ENCODE data around the gene DLG1. TPM values are rescaled to one million over a fixed set of nuclear protein-coding genes. Genes with fewer than 3 reads are reported as not detected.

The DLG1 gene
- total RNA-seq, 2 donors from 2014 or later = 59.0 to 98.2 TPM

DNA sequence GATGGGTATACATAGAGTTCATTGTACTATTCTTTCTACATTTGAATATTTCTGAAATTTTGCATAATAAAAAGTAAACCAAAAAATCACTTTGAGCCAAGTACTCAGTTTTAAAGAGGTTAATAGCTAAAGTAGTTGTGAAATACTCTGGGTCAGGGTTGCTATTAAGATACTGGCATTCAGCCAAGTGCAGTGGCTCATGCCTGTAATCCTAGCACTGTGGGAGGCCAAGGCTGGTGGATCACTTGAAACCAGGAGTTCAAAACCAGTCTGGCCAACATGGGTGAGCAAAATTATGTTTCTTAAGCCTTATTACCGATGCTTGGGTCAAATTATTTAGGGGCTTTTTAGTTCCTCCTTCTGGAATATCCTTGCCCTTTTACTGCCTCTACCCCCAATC is 146.8 kb downstream of the DLG1 start:
- H3K36me3 ChIP-seq = no peaks in the 10 kb centered on the region
- no peak overlapping the region for H3K27ac ChIP-seq
- 96% methylated on average over 1 of the region's 1 CpG for WGBS
- intact Hi-C loops (cut with DNase I) = no loop called here
- H3K27me3 ChIP-seq (replicated peaks; ENCODE audit: insufficient read depth) = no peaks in the 10 kb centered on the region
- H3K4me3 ChIP-seq = no peak overlapping the region
- no peaks in the 10 kb centered on the region for H3K9me3 ChIP-seq
- no peak for TF ChIP-seq POLR2A (IDR thresholded peaks at IDR 0.05)
- TF ChIP-seq, protein P1, sequence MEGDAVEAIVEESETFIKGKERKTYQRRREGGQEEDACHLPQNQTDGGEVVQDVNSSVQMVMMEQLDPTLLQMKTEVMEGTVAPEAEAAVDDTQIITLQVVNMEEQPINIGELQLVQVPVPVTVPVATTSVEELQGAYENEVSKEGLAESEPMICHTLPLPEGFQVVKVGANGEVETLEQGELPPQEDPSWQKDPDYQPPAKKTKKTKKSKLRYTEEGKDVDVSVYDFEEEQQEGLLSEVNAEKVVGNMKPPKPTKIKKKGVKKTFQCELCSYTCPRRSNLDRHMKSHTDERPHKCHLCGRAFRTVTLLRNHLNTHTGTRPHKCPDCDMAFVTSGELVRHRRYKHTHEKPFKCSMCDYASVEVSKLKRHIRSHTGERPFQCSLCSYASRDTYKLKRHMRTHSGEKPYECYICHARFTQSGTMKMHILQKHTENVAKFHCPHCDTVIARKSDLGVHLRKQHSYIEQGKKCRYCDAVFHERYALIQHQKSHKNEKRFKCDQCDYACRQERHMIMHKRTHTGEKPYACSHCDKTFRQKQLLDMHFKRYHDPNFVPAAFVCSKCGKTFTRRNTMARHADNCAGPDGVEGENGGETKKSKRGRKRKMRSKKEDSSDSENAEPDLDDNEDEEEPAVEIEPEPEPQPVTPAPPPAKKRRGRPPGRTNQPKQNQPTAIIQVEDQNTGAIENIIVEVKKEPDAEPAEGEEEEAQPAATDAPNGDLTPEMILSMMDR (IDR thresholded peaks at IDR 0.05) = no peak
- no peak for TF ChIP-seq POLR2AphosphoS5 (IDR thresholded peaks at IDR 0.05)
- DNase-seq (ENCODE audit: low spot score) = no peak
- no peaks in the 10 kb centered on the region for H3K4me1 ChIP-seq (replicated peaks)

DNA sequence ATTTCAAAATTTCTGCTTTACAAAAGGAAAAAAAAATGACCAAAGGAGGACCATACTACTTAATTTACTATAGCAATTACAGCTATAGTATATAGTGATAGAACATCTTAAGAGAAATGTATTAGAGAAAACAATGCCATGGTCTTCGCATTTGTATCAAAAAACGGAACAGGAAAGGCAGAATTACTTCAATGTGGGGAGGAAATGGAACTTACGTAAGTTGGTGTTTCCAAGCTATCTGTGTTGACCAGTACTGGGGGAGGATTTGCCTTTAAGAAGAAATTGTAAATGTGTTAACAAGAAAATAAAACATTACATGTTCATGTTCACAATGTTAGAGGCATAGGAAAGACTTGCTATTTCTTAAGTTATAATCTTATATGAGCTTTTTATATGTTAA is 148.9 kb downstream of the DLG1 start:
- TF ChIP-seq POLR2AphosphoS5 (IDR thresholded peaks at IDR 0.05) = no peak
- TF ChIP-seq, protein P1 (IDR thresholded peaks at IDR 0.05) = no peak
- no peak for TF ChIP-seq POLR2A (IDR thresholded peaks at IDR 0.05)
- Histone ChIP-seq H3K27ac (no peak overlapping the region), H3K4me1 (replicated peaks) (no peaks in the 10 kb centered on the region), H3K27me3 (replicated peaks; ENCODE audit: insufficient read depth) (no peaks in the 10 kb centered on the region), H3K4me3 (no peak overlapping the region), H3K9me3 (no peaks in the 10 kb centered on the region), H3K36me3 (no peaks in the 10 kb centered on the region)
- DNase-seq (ENCODE audit: low spot score) = no peak
- intact Hi-C loops (cut with DNase I) = no loop called here
- 87% methylated on average over 3 of the region's 3 CpGs for WGBS

DNA sequence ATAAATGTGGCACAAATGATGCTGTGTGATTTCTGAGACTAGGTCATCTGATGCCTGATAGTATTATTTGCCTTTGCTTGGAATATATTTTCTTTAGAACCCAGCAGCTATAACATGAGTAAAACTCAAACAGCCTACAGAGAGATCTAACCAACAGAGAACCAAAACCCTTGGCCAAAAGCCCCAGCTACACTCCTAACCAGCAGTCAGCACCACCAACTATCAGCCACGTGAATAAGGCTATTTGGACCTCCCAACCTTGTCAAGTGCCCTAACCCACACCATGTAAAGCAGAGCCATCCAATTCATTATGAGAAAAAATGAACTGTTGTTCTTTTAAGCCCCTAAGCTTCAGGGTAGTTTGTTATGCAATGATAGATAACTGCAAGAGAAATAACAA is 154.2 kb downstream of the DLG1 start:
- no peak overlapping the region for H3K4me3 ChIP-seq
- no peaks in the 10 kb centered on the region for H3K4me1 ChIP-seq (replicated peaks)
- no peak for TF ChIP-seq POLR2AphosphoS5 (IDR thresholded peaks at IDR 0.05)
- no peak for TF ChIP-seq POLR2A (IDR thresholded peaks at IDR 0.05)
- TF ChIP-seq, protein P1 (IDR thresholded peaks at IDR 0.05) = no peak
- no peak overlapping the region for H3K27ac ChIP-seq
- intact Hi-C loops (cut with DNase I) = no loop called here
- no peaks in the 10 kb centered on the region for H3K27me3 ChIP-seq (replicated peaks; ENCODE audit: insufficient read depth)
- no peak for DNase-seq (ENCODE audit: low spot score)
- WGBS = 100% methylated on average over 1 of the region's 1 CpG
- H3K9me3 ChIP-seq = no peaks in the 10 kb centered on the region
- no peaks in the 10 kb centered on the region for H3K36me3 ChIP-seq

DNA sequence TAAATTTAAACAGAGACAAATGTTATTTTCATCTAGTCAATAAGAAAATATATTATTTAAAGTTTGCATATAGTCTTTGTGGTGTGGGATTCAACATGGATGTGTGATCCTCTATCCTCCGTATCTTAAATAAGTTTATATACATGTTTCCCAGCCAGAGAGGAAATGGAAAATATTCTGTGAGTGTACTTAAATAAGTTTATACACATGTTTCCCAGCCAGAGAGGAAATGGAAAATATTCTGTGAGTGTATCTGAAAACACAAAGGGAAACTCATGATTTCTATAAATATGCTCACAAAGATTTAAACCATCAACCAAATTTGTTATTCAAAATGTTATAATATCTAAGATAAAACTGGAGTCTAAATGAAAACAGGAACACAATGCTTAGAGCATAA is 158.8 kb downstream of the DLG1 start:
- Histone ChIP-seq H3K4me3 (no peak overlapping the region), H3K27ac (no peak overlapping the region), H3K4me1 (replicated peaks) (no peaks in the 10 kb centered on the region), H3K27me3 (replicated peaks; ENCODE audit: insufficient read depth) (no peaks in the 10 kb centered on the region), H3K36me3 (no peaks in the 10 kb centered on the region), H3K9me3 (no peaks in the 10 kb centered on the region)
- TF ChIP-seq, protein P1 (IDR thresholded peaks at IDR 0.05) = no peak
- TF ChIP-seq POLR2A (IDR thresholded peaks at IDR 0.05) (no peak), POLR2AphosphoS5 (IDR thresholded peaks at IDR 0.05) (no peak)
- DNase-seq (ENCODE audit: low spot score) = no peak
- intact Hi-C loops (cut with DNase I) = no loop called here
- WGBS = 86% methylated on average over 1 of the region's 1 CpG

DNA sequence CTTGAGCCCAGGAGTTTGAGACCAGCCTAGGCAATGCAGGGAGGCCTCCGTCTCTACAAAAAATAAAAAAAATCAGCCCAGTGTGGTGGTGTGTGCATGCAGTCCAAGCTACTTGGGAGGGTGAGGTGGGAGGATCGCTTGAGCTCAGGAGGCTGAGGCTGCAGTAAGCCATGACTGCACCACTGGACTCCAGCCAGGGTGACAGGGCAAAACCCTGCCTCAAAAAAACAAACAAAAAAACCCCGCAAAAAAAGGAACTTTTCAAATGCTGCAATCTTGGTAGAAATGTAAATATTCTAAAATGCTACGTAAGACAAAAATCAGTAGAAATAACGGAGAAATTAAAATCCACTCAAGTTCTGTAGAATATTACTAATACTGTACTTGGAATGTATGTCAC is 160.7 kb downstream of the DLG1 start:
- Histone ChIP-seq H3K4me3 (no peak overlapping the region), H3K4me1 (replicated peaks) (no peaks in the 10 kb centered on the region), H3K27ac (no peak overlapping the region), H3K27me3 (replicated peaks; ENCODE audit: insufficient read depth) (no peaks in the 10 kb centered on the region), H3K36me3 (no peaks in the 10 kb centered on the region), H3K9me3 (no peaks in the 10 kb centered on the region)
- TF ChIP-seq POLR2AphosphoS5 (IDR thresholded peaks at IDR 0.05) = no peak
- DNase-seq (ENCODE audit: low spot score) = no peak
- WGBS = 90% methylated on average over 5 of the region's 5 CpGs
- intact Hi-C loops (cut with DNase I) = no loop called here
